GM18861 (cell line): ENCODE data around the gene PSMG3.

Source experiments
- ATAC-seq: cut with Tn5 transposase; IDR thresholded peaks from one replicate; pipeline ENCODE4 v1.9.1; 2021; ENCODE audit not compliant: unreplicated experiment

PSMG3 gene, protein sequence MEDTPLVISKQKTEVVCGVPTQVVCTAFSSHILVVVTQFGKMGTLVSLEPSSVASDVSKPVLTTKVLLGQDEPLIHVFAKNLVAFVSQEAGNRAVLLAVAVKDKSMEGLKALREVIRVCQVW

DNA sequence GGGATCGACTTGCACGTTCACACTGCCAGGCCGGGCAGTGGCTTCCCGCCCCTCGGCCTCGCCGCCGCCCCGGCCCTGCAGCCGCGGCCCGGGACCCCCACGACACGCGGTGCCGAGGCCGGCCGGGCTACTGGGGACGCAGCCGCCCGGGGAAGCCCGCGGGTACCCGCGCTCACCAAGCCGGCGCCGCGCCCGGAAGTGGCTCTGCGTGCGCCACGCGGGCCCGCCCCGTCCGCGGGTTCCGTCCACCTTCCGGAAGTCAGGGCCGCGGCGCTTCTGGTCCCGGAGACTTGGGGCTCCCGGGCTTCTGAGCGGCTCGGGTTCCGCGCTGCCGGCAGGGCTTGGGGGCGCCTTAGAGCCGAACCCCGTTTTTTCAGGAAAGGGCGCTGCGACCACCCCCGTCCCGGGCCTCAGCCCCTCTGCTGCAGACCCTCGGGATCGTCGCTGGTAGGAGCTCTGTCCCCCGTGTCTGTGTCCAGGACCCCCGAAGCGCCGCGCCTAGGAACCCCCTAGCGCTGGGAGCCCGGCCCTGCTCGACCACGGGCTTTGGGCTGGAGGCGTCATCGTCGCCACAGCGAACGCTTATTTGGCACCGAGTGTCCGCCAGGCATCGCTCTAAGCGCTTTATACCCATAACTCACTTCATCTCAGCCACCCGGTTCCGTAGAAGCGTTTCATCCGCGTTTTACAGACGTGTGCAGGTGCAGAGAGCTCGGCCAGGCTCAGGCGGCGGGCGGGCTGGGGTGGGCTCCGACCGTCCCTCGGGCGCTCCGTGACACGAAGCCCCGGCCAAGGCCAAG lies at the start of gene PSMG3:
Gene PSMG3 (minus strand): TSS at position 200 of the 800 bp plus-strand sequence. CDS start 693 bp downstream, outside the sequence.
- ATAC-seq: peak; percentile 80

DNA sequence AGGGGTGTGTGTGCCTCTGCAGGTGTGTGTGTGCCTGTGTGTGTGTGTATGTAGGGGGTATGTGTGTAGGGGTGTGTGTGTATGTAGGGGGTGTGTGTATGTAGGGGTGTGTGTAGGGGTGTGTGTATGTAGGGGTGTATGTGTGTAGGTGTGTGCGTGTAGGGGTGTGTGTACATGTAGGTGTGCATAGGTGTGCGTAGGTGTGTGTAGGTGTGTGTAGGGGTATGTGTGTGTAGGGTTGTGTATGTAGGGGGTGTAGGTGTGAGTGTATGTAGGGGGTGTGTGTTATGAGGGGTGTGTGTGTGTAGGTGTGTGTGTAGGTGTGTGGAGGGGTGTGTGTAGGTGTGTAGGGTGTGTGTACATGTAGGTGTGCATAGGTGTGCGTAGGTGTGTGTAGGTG lies 48.6 kb upstream of the PSMG3 start:
- ATAC-seq: no peak

DNA sequence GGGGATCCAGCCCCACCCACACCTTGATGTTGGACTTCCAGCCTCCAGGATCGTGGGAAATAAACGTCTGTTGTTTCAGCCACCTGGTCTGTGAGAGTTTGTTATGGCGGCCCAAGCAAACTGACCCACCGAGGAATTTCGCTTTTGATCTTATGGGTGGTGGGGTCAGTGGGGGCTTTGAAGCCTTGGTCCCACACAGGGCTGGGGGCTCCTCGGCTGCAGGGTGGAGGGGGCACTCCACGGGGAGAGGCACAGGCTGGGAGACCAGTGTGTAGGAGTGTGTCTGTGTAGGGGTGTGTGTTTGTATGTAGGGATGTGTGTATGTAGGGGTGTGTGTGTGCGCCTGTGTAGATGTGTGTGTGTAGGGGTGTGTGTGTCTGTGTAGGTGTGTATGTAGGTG lies 48.1 kb upstream of the PSMG3 start:
- ATAC-seq: no peak

GRCh38 chr7:1616741-1617140 lies 46.9 kb upstream of the PSMG3 start:
- ATAC-seq: no peak

DNA sequence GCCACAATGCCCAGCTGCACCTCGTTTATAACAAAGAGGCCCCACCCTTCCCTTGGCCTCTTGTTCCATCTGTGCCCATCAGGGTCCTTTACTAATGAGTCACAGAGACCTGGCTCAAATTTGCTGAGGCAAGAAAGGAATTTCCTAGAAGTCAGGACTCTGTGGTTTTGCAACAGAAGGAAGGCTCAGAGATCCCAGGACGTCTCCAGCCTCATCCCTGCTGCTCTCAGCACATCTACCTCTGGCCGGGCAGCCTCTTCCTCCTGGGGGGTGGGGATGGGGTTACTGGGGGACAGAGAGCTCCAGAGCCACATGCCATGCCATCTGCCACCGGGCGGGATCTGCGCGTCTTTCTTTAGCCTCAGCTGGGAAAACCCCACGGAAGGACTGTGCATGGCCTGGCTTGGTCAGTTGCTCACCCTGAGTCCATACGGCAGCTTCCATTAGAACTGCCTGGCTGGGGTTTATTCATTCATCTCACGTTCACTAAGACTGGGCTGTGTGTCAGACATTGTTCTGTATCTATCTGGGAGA lies 41.9 kb upstream of the PSMG3 start:
- ATAC-seq: no peak

- no peak for ATAC-seq
These were observed 41.0 kb upstream of the PSMG3 start for GRCh38 chr7:1610678-1611302.

- ATAC-seq: no peak
These were observed 40.3 kb upstream of the PSMG3 start for GRCh38 chr7:1610013-1610677.

GRCh38 chr7:1609023-1609422 lies 39.2 kb upstream of the PSMG3 start:
- no peak for ATAC-seq

DNA sequence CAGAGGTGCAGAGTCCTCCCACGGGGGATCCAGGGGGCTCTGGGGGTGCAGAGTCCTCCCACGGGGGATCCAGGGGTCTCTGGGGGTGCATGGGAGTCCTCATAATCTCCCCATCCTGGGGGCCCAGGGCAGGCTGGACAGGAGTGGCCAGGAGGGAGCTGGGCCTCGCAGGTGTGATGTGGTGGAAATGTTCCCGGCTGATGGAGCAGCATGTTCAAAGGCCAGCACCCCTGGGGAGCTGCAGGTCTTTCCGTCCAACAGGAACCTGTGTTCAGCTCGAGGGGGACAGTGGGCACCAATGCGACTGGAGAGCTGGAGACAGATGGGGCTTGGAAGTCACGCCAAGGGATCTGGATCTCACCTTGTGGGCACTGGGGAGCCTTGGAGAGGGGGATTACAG lies 38.5 kb upstream of the PSMG3 start:
- no peak for ATAC-seq

GRCh38 chr7:1607696-1608095 lies 37.9 kb upstream of the PSMG3 start:
- no peak for ATAC-seq

DNA sequence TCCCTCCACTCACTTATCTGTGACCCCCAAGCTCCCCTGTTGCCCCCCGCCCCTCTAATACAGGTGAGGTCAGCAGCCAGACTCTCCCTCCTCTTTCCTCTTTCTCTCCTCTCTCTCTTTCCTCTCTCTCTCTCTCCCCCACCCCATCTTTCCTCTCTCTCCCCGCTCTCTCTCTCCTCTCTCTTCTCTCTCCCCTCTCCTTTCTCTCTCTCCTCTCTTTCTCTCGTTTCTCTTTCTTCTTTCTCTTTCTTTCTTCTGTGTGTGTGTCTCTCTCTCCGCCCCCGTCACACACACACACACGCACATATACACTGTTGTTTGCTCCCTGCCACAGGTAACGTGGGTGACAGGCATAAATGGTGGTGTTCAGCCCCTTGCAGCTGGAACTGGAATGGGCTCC lies 37.2 kb upstream of the PSMG3 start:
- no peak for ATAC-seq

- ATAC-seq: no peak
These were observed 34.6 kb upstream of the PSMG3 start for GRCh38 chr7:1604383-1604782.

DNA sequence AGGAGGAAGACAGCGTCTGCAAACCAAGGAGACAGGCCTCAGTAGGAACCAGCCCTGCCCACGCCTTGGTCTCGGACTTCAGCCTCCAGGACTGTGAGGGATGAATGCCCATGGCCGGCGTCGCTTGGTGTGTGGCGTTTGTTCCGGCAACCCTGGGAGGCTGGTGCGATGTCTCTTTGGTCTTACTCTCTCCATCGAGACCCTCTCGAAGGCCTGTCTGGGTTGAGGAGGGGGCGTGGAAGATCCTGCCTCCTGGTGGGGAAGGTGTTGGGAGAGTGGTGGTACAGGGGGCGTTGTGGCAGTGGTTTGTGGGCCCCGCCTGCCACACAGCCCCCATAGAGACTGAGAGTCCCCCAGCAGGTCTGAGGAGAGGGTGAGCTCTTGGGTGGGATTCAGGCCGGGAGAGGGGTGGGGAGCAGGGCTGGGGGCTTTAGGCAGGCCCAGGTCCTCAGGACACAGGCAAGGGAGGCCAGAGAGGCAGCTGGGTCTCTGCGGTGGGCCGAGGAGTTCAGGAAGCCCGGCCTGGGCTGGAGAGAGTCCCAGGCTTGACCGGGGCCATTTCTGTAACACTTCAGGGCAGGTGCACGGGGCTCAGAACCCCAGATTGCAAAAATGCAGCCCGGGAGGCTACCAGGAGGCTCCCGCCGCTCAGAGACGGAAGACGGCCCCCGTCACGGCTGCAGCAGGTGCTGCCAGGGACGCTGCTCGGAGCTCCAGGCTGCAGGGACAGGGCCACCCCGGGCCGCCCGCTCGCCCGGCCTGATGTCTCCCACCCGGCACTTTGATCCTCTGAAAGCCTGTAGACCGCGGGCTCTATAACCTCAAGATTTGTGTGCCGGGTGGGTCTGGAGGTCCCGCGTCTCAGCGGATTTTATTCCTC lies 33.8 kb upstream of the PSMG3 start:
- no peak for ATAC-seq

DNA sequence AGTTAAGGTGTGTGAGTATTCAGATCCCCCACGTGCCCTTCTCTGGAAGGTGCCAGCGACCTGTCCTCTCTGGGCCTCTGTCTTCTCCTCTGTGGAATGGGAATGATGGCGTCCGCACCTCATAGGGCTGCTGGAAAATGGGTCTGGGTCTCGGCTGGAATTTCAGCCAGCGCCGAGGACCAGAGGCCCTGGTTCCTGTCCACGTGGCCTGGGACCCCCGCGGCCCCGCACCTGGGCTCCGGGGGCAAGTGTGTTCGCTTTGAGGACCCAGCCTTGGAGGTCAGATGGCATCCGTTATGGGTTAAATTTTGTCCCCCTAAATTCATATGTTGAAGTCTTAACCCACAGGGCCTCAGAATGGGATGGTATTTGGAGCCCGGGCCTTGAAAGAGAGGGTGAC lies 32.6 kb upstream of the PSMG3 start:
- ATAC-seq: no peak

DNA sequence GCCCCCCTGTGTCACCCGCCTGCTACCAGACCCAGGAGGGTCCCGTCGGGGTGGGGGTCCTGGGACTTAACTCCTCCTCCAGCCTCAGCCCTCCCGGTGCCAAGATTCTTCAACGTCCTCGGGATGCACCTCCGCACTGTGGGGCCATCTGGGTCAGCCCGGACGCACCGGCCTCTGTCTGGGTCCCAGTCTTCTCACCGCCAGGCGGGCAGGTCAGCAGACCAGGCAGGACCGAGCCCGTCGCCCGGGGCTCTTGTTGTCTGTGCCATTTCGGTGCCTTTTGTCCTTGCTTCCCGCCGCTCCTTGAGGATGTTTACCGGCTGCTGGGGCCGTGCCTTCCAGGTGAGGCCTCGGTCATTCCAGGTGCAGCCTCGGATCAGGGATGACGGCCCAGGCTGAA lies 32.1 kb upstream of the PSMG3 start:
- no peak for ATAC-seq

GRCh38 chr7:1599640-1600395 lies 30.0 kb upstream of the PSMG3 start:
- ATAC-seq: no peak

DNA sequence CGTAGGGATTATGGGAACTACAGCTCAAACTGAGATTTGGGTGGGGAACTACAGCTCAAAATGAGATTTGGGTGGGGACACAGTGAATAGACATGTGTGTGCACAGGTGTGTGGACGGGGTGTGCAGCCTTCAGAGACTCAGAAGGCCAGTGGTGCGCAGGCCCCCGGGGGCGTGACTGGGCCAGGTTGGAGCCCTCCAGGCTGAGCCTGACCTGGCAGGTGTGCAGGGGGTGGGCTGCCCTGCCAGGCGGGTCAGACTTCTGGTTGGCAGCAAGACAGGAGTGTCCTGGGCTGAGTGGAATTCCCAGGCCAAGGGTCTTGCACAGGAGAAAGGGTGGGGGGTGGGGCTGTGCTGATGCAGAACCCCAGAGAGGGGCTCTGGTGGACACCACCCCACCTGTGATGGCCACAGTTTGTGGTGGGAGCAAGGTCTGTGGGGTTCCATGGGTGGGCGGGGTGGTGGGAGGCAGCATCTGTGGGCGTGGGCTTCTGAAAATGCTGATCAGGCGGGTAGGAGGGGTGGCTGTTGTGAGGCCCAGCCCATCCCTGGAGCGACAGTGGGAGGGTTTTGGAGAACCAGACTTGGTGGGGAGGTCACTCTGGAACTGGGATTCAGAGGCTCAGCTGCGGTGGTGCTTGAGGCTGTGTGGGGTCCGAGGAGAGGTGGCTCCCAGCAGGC lies 29.3 kb upstream of the PSMG3 start:
- no peak for ATAC-seq

DNA sequence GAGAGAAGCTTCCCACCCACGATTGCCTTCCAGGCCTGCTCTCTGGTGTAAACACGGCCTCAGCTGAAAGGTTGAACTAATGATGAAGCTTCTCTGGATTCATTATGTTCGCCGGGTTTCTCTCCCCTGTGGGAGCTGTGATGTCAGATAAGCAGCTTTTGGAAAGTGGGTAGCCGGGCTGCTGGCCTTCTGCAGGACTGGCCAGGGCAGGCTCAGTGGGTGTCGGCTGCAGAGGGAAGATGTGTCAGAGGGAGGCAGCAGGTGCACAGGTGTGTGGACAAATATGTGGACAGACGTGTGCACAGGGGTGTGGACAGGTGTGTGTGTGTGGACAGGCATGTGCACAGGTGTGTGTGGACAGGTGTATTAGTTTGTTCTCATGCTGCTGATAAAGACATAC lies 28.5 kb upstream of the PSMG3 start:
- no peak for ATAC-seq

GRCh38 chr7:1597791-1598190 lies 28.0 kb upstream of the PSMG3 start:
- no peak for ATAC-seq
